HEK293 (cell line): Measurements from ENCODE around the gene ZNF780B.

Experiments
- CTCF ChIA-PET: fragments of 350-600 bp; formaldehyde crosslinking; extraction: SDS; loops from one replicate; lab custom pipeline; 2021; ENCODE audit warnings: antibody characterized with exemption; lab: Yijun Ruan, JAX
- POLR2A ChIA-PET: fragments of 300-600 bp; formaldehyde crosslinking; extraction: SDS; loops from one replicate; lab custom pipeline; 2020; ENCODE audit warnings: antibody characterized with exemption, inconsistent platforms; lab: Yijun Ruan, JAX
- H3K27ac ChIP-seq: fragments of 200-500 bp; sonication (Bioruptor generic); 2 replicates; pipeline ENCODE4 v1.5.1; 2014; ENCODE audit warnings: low read depth, low read length, control low read depth, inconsistent platforms; ENCODE audit errors: extremely low read depth
- H3K36me3 ChIP-seq, 2 experiments: fragments of 200-500 bp in 1 of 2; sonication (Bioruptor generic) in 1 of 2; 1 replicate in 1 of 2; 2 replicates in 1 of 2; pipeline ENCODE4 v1.5.1; 2014 to 2017; ENCODE audit warnings: inconsistent platforms in 2 of 2, low read length in 2 of 2; ENCODE audit not compliant: control insufficient read depth in 2 of 2, insufficient read depth in 1 of 2
- H3K4me1 ChIP-seq: fragments of 200-500 bp; sonication (Bioruptor generic); 2 replicates; pipeline ENCODE4 v1.5.1; 2014; ENCODE audit warnings: mild to moderate bottlenecking, low read length, inconsistent platforms; ENCODE audit not compliant: control insufficient read depth, insufficient read depth
- H3K4me3 ChIP-seq: 2 replicates; pipeline ENCODE4 v1.5.1; 2011; ENCODE audit warnings: low read depth, mild to moderate bottlenecking, control low read depth, low read length, moderate library complexity
- H3K9me3 ChIP-seq: fragments of 200-500 bp; sonication (Bioruptor generic); 2 replicates; pipeline ENCODE4 v1.5.1; 2014; ENCODE audit warnings: low read depth, low read length, inconsistent platforms; ENCODE audit not compliant: control insufficient read depth, insufficient read depth
- HIC1 ChIP-seq: fragments of 450-650 bp; formaldehyde crosslinking; IDR thresholded peaks from 2 replicates; pipeline ENCODE4 v1.5.1; 2016; ENCODE audit warnings: missing biosample characterization, missing genetic modification characterization
- KLF1 ChIP-seq: fragments of 450-650 bp; formaldehyde crosslinking; IDR thresholded peaks from 2 replicates; pipeline ENCODE4 v1.5.1; 2016; ENCODE audit warnings: missing biosample characterization, missing genetic modification characterization
- ZFHX2 ChIP-seq: fragments of 450-650 bp; formaldehyde crosslinking; conservative IDR thresholded peaks from 2 replicates; pipeline ENCODE4 v1.5.1; 2016; ENCODE audit warnings: missing biosample characterization, missing genetic modification characterization
- ZNF146 ChIP-seq: fragments of 450-650 bp; formaldehyde crosslinking; IDR thresholded peaks from 2 replicates; pipeline ENCODE4 v1.5.1; 2016; ENCODE audit warnings: missing biosample characterization, missing genetic modification characterization
- ZNF19 ChIP-seq: fragments of 450-650 bp; formaldehyde crosslinking; IDR thresholded peaks from 2 replicates; pipeline ENCODE4; 2016; ENCODE audit warnings: missing biosample characterization, missing genetic modification characterization, low read depth
- ZNF221 ChIP-seq: fragments of 450-650 bp; formaldehyde crosslinking; IDR thresholded peaks from 2 replicates; pipeline ENCODE4 v1.5.1; 2017; ENCODE audit warnings: missing biosample characterization, missing genetic modification characterization, borderline replicate concordance
- ZNF280D ChIP-seq: fragments of 450-650 bp; formaldehyde crosslinking; IDR thresholded peaks from 2 replicates; pipeline ENCODE4 v1.5.1; 2016; ENCODE audit warnings: missing biosample characterization, missing genetic modification characterization
- ZNF391 ChIP-seq: fragments of 450-650 bp; formaldehyde crosslinking; IDR thresholded peaks from 2 replicates; pipeline ENCODE4 v1.5.1; 2016; ENCODE audit warnings: low read depth, missing biosample characterization, missing genetic modification characterization, borderline replicate concordance
- ZNF48 ChIP-seq: fragments of 450-650 bp; formaldehyde crosslinking; IDR thresholded peaks from 2 replicates; pipeline ENCODE4 v1.5.1; 2016; ENCODE audit warnings: missing biosample characterization, missing genetic modification characterization
- ZNF558 ChIP-seq: fragments of 450-650 bp; formaldehyde crosslinking; IDR thresholded peaks from 2 replicates; pipeline ENCODE4 v1.5.1; 2016; ENCODE audit warnings: missing biosample characterization, missing genetic modification characterization
- ZNF670 ChIP-seq: fragments of 450-650 bp; formaldehyde crosslinking; IDR thresholded peaks from 2 replicates; pipeline ENCODE4 v1.5.1; 2016; ENCODE audit warnings: missing biosample characterization, missing genetic modification characterization, low read depth
- ZNF692 ChIP-seq: fragments of 450-650 bp; formaldehyde crosslinking; IDR thresholded peaks from 2 replicates; pipeline ENCODE4 v1.5.1; 2016; ENCODE audit warnings: missing biosample characterization, missing genetic modification characterization
- ZNF791 ChIP-seq: fragments of 450-650 bp; formaldehyde crosslinking; IDR thresholded peaks from 2 replicates; pipeline ENCODE4 v1.5.1; 2016; ENCODE audit warnings: missing biosample characterization, missing genetic modification characterization
- ZNF830 ChIP-seq: fragments of 450-650 bp; IDR thresholded peaks from 2 replicates; pipeline ENCODE4 v1.5.0; 2018; ENCODE audit warnings: missing biosample characterization, missing genetic modification characterization, low read depth, mild to moderate bottlenecking, moderate library complexity
- ZSCAN23 ChIP-seq: fragments of 450-650 bp; formaldehyde crosslinking; IDR thresholded peaks from 2 replicates; pipeline ENCODE4 v1.5.1; 2016; ENCODE audit warnings: missing biosample characterization, missing genetic modification characterization

ZNF780B gene

GRCh38 chr19:40009674-40010073 is 46.4 kb downstream of the ZNF780B start:
- TF ChIP-seq ZNF280D (tag by site-specific recombination) (peak; percentile 8; the same call in 1 of the 2 replicates), ZNF221 (tag by site-specific recombination) (no peak), ZNF146 (tag by site-specific recombination) (peak; percentile 95)
- ChIA-PET POLR2A (no interaction called here), CTCF (interaction anchor here (1.5 kb wide), 1 partner anchor 9 kb away, joined by 5 read pairs; no protein-coding TSS in a partner anchor)
- H3K4me3 ChIP-seq, result no peak overlapping the region
- peaks cover 36% of the 10 kb centered on the region for H3K9me3 ChIP-seq
- no peak overlapping the region for H3K27ac ChIP-seq
- peaks cover 75 to 86% of the 10 kb centered on the region in 2 experiments for H3K36me3 ChIP-seq
- H3K4me1 ChIP-seq, result no peaks in the 10 kb centered on the region

- H3K9me3 ChIP-seq, result peaks cover 16% of the 10 kb centered on the region
- ChIA-PET CTCF (interaction anchor here (0.6 kb wide), 1 partner anchor 1640 kb away, joined by 4 read pairs; no protein-coding TSS in a partner anchor), POLR2A (no interaction called here)
- no peak overlapping the region for H3K27ac ChIP-seq
- H3K4me1 ChIP-seq, result no peaks in the 10 kb centered on the region
- TF ChIP-seq HIC1 (tag by site-specific recombination) (no peak), ZNF670 (tag by site-specific recombination) (no peak), ZNF692 (no peak), ZNF48 (tag by site-specific recombination) (no peak)
- peaks cover 48 to 83% of the 10 kb centered on the region in 2 experiments for H3K36me3 ChIP-seq
- H3K4me3 ChIP-seq, result no peak overlapping the region
These were observed 49.7 kb downstream of the ZNF780B start for GRCh38 chr19:40006273-40006691.

- Histone ChIP-seq H3K36me3 (peaks cover 50 to 81% of the 10 kb centered on the region in 2 experiments), H3K9me3 (peaks cover 16% of the 10 kb centered on the region), H3K4me3 (no peak overlapping the region), H3K27ac (no peak overlapping the region), H3K4me1 (no peaks in the 10 kb centered on the region)
- ChIA-PET POLR2A (no interaction called here), CTCF (interaction anchor here (0.6 kb wide), 2 partner anchors 473 to 1641 kb away, joined by 4 read pairs; partner anchors contain the start of gene EID2B)
- TF ChIP-seq ZNF558 (tag by site-specific recombination), result no peak
- no peak for TF ChIP-seq ZNF791 (tag by site-specific recombination)
- no peak for TF ChIP-seq KLF1 (tag by site-specific recombination)
- TF ChIP-seq ZSCAN23 (tag by site-specific recombination), result no peak
- TF ChIP-seq ZNF830 (tag by site-specific recombination), result no peak
- TF ChIP-seq ZNF19 (tag by site-specific recombination), result no peak
- no peak for TF ChIP-seq ZFHX2 (tag by site-specific recombination)
- TF ChIP-seq ZNF391 (tag by site-specific recombination), result no peak
These were observed 50.2 kb downstream of the ZNF780B start for GRCh38 chr19:40005691-40006272.
